SK-N-DZ (cell line): ENCODE results near the gene ABHD14A. TPM values are rescaled to one million over a fixed set of nuclear protein-coding genes. Genes with fewer than 3 reads are reported as not detected.
A peak's percentile ranks its signal among the peaks of the same experiment; 100 is the strongest.
"Not testable (repeated sequence)": the region's sequence is repeated elsewhere in the genome, so short reads cannot be mapped to it uniquely, and the experiment has no call there.

Experiments
- DNase-seq: peaks from one replicate; pipeline ENCODE4 v3.0.0-alpha.2; 2015; ENCODE audit warnings: low spot score
- polyA plus RNA-seq, 2 experiments: library from polyadenylated mRNA; depleted of rRNA; stranded (reverse); fragments of >200 nt; gene quantifications; 2 replicates each; pipeline ENCODE4 v1.2.3, GENCODE V29; 2014

ABHD14A gene
- polyA plus RNA-seq (2014; cell fraction: cytosol; rRNA removed) = 26.8 and 32.0 TPM in 2 replicates
- polyA plus RNA-seq (2014; cell fraction: nucleus; rRNA removed) = 19.5 and 24.0 TPM in 2 replicates

- peak; percentile 60 for DNase-seq
Measured at GRCh38 chr3:51974963-51975851, at the start of gene ABHD14A. TSS of gene ABHD14A (plus strand) at chr3:51975064. CDS start at chr3:51975136, 72 bp downstream.

GRCh38 chr3:51927061-51927977 is 47.5 kb upstream of the ABHD14A start:
- no peak for DNase-seq

- no peak for DNase-seq
Measured at GRCh38 chr3:51928438-51928837, 46.4 kb upstream of the ABHD14A start.

- DNase-seq = not testable (repeated sequence)
Measured at GRCh38 chr3:51928981-51929380, 45.9 kb upstream of the ABHD14A start.

GRCh38 chr3:51929420-51930003 is 45.4 kb upstream of the ABHD14A start:
- DNase-seq = no peak

GRCh38 chr3:51930439-51930838 is 44.4 kb upstream of the ABHD14A start:
- DNase-seq = no peak

- DNase-seq = no peak
Measured at GRCh38 chr3:51931756-51932155, 43.1 kb upstream of the ABHD14A start.

- DNase-seq = no peak
Measured at GRCh38 chr3:51932471-51933370, 42.1 kb upstream of the ABHD14A start.

GRCh38 chr3:51933471-51934138 is 41.3 kb upstream of the ABHD14A start:
- no peak for DNase-seq

GRCh38 chr3:51934139-51934850 is 40.6 kb upstream of the ABHD14A start:
- no peak for DNase-seq

- DNase-seq = no peak
Measured at GRCh38 chr3:51934991-51935885, 39.6 kb upstream of the ABHD14A start.

- no peak for DNase-seq
Measured at GRCh38 chr3:51935886-51936755, 38.7 kb upstream of the ABHD14A start.

- DNase-seq = no peak
Measured at GRCh38 chr3:51937014-51937413, 37.9 kb upstream of the ABHD14A start.

- no peak for DNase-seq
Measured at GRCh38 chr3:51937611-51938450, 37.0 kb upstream of the ABHD14A start.

- no peak for DNase-seq
Measured at GRCh38 chr3:51938780-51939425, 36.0 kb upstream of the ABHD14A start.
